ENCODE data around the gene CHMP5.

CHMP5 gene
- 55.5 to 137 (median 77.4) reads per million in 18 experiments for total RNA-seq

- DNase-seq: peak; percentile 100
These were observed at the start of gene CHMP5, which contains the start of gene BAG1 for GRCh38 chr9:33264473-33265177. Gene CHMP5 (plus strand): TSS chr9:33265049. CDS start chr9:33265079, 30 bp downstream. Gene BAG1 (minus strand): TSS chr9:33264708.

GRCh38 chr9:33220681-33221567, 43.9 kb upstream of the CHMP5 start:
- DNase-seq: peak; percentile 39 to 49

- DNase-seq: no peak
These were observed 43.3 kb upstream of the CHMP5 start for GRCh38 chr9:33221568-33221884.

GRCh38 chr9:33222031-33222430, 42.8 kb upstream of the CHMP5 start:
- no peak for DNase-seq

GRCh38 chr9:33223696-33224095, 41.2 kb upstream of the CHMP5 start:
- DNase-seq: peak in 1 of 2 donors; percentile 11

GRCh38 chr9:33225319-33226147, 39.3 kb upstream of the CHMP5 start:
- peak; percentile 74 to 86 for DNase-seq

- peak; percentile 71 to 92 for DNase-seq
These were observed 37.8 kb upstream of the CHMP5 start for GRCh38 chr9:33227008-33227398.

GRCh38 chr9:33227741-33228140, 37.1 kb upstream of the CHMP5 start:
- no peak for DNase-seq

- DNase-seq: no peak
These were observed 36.2 kb upstream of the CHMP5 start for GRCh38 chr9:33228606-33229005.

- no peak for DNase-seq
These were observed 35.3 kb upstream of the CHMP5 start for GRCh38 chr9:33229359-33230114.

GRCh38 chr9:33230756-33231622, 33.9 kb upstream of the CHMP5 start:
- no peak for DNase-seq

- no peak for DNase-seq
These were observed 33.3 kb upstream of the CHMP5 start for GRCh38 chr9:33231623-33231942.

- DNase-seq: no peak
These were observed 32.0 kb upstream of the CHMP5 start for GRCh38 chr9:33232815-33233214.

GRCh38 chr9:33233626-33234342, 31.1 kb upstream of the CHMP5 start:
- no peak for DNase-seq

- no peak for DNase-seq
These were observed 30.1 kb upstream of the CHMP5 start for GRCh38 chr9:33234511-33235467.

GRCh38 chr9:33236571-33236970, 28.3 kb upstream of the CHMP5 start:
- no peak for DNase-seq

- no peak for DNase-seq
These were observed 24.9 kb upstream of the CHMP5 start, which contains the start of gene SPINK4 for GRCh38 chr9:33239921-33240320. Gene SPINK4 (plus strand): TSS chr9:33240167. CDS start chr9:33240209, 42 bp downstream.

- no peak for DNase-seq
These were observed 23.6 kb upstream of the CHMP5 start for GRCh38 chr9:33241298-33241697.

- no peak for DNase-seq
These were observed 22.2 kb upstream of the CHMP5 start for GRCh38 chr9:33242609-33243134.

Measured in inflammatory macrophage (primary cell).